Astrocyte (in vitro differentiated cells and primary cell): ENCODE measurements around the gene NRIP1. TPM values are rescaled to one million over a fixed set of nuclear protein-coding genes. Genes with fewer than 3 reads are reported as not detected.

Experiments used
- DNase-seq: peaks from one replicate; pipeline ENCODE4 v3.0.0-alpha.2; 2010; ENCODE audit warnings: low read depth
- FAIRE-seq: peaks from 2 replicates; lab custom pipeline; 2011; peaks lifted over from hg19 to GRCh38; lab: Jason Lieb, UNC
- H2AFZ ChIP-seq: 2 replicates; pipeline ENCODE4 v1.6.0; 2012; ENCODE audit warnings: low read depth, low read length, inconsistent platforms
- H3K27ac ChIP-seq: 2 replicates; pipeline ENCODE4 v1.5.1; 2011; ENCODE audit warnings: low read depth, low read length, inconsistent platforms
- H3K27me3 ChIP-seq: 2 replicates; pipeline ENCODE4 v1.6.0; 2011; ENCODE audit warnings: low read length, inconsistent platforms; ENCODE audit not compliant: insufficient read depth
- H3K36me3 ChIP-seq: 2 replicates; pipeline ENCODE4 v1.5.1; 2011; ENCODE audit warnings: low read length, inconsistent platforms; ENCODE audit not compliant: insufficient read depth
- H3K4me1 ChIP-seq: 2 replicates; pipeline ENCODE4 v1.5.1; 2011; ENCODE audit warnings: low read length, inconsistent platforms; ENCODE audit not compliant: insufficient read depth
- H3K4me2 ChIP-seq: 2 replicates; pipeline ENCODE4 v1.6.0; 2012; ENCODE audit warnings: low read length, inconsistent platforms
- H3K4me3 ChIP-seq: 2 replicates; pipeline ENCODE4 v1.5.1; 2011; ENCODE audit warnings: low read depth, mild to moderate bottlenecking, low read length, inconsistent platforms; ENCODE audit not compliant: insufficient read depth
- H3K79me2 ChIP-seq: 2 replicates; pipeline ENCODE4 v1.6.0; 2012; ENCODE audit warnings: mild to moderate bottlenecking, low read length, inconsistent platforms; ENCODE audit not compliant: insufficient read depth
- H3K9ac ChIP-seq: 2 replicates; pipeline ENCODE4 v1.6.0; 2012; ENCODE audit warnings: mild to moderate bottlenecking, low read length, inconsistent platforms
- H3K9me3 ChIP-seq: 2 replicates; pipeline ENCODE4 v1.5.1; 2012; ENCODE audit warnings: low read depth, mild to moderate bottlenecking, low read length, inconsistent platforms; ENCODE audit not compliant: insufficient read depth
- H4K20me1 ChIP-seq: 2 replicates; pipeline ENCODE4 v1.6.0; 2012; ENCODE audit warnings: low read length, inconsistent platforms; ENCODE audit not compliant: insufficient read depth
- H3K27ac Mint-ChIP-seq: one replicate; pipeline ENCODE4 v1.8.0; 2021; ENCODE audit warnings: mild to moderate bottlenecking, mixed read lengths; ENCODE audit not compliant: unreplicated experiment
- H3K27me3 Mint-ChIP-seq: one replicate; pipeline ENCODE4 v1.8.0; 2021; ENCODE audit warnings: low read depth, mixed read lengths; ENCODE audit not compliant: unreplicated experiment
- H3K36me3 Mint-ChIP-seq: one replicate; pipeline ENCODE4 v1.8.0; 2021; ENCODE audit warnings: low read depth, mixed read lengths; ENCODE audit not compliant: unreplicated experiment
- H3K4me1 Mint-ChIP-seq: one replicate; pipeline ENCODE4 v1.8.0; 2021; ENCODE audit warnings: low read depth, mixed read lengths; ENCODE audit not compliant: unreplicated experiment
- H3K4me3 Mint-ChIP-seq: one replicate; pipeline ENCODE4 v1.8.0; 2021; ENCODE audit warnings: mild to moderate bottlenecking, moderate library complexity, mixed read lengths; ENCODE audit not compliant: unreplicated experiment
- H3K9me3 Mint-ChIP-seq: one replicate; pipeline ENCODE4 v1.8.0; 2021; ENCODE audit warnings: mild to moderate bottlenecking, mixed read lengths; ENCODE audit not compliant: unreplicated experiment
- CTCF ChIP-seq: IDR thresholded peaks from 2 replicates; pipeline ENCODE4 v1.5.1; 2011; ENCODE audit warnings: low read depth, mild to moderate bottlenecking, inconsistent platforms, low read length, moderate library complexity; ENCODE audit not compliant: insufficient read depth
- EZH2 ChIP-seq: IDR thresholded peaks from 2 replicates; pipeline ENCODE4 v1.6.1; 2012; ENCODE audit warnings: mild to moderate bottlenecking, low read length, inconsistent platforms; ENCODE audit not compliant: insufficient read depth
- total RNA-seq: library from RNA; stranded (reverse); gene quantifications from 2 replicates; pipeline ENCODE4 v1.2.1, GENCODE V29; 2021

Gene NRIP1
- total RNA-seq, 1 donor from 2014 or later: 55.5 TPM

- H3K9me3 ChIP-seq: no peaks in the 10 kb centered on the region
- no peak overlapping the region for H3K4me3 Mint-ChIP-seq
- no peaks in the 10 kb centered on the region for H3K27me3 ChIP-seq
- peak overlapping the region; percentile 25 for H3K27ac ChIP-seq
- no peak for TF ChIP-seq CTCF
- TF ChIP-seq EZH2: no peak
- no peak overlapping the region for H3K4me3 ChIP-seq
- DNase-seq: no peak
- H3K9ac ChIP-seq: no peak overlapping the region
- H3K36me3 ChIP-seq: no peaks in the 10 kb centered on the region
- H3K9me3 Mint-ChIP-seq: no peaks in the 10 kb centered on the region
- no peaks in the 10 kb centered on the region for H3K27me3 Mint-ChIP-seq
- H3K4me1 ChIP-seq: peaks cover 10% of the 10 kb centered on the region
- H3K36me3 Mint-ChIP-seq: no peaks in the 10 kb centered on the region
- H2AFZ ChIP-seq: no peak overlapping the region
- FAIRE-seq: no peak
- no peaks in the 10 kb centered on the region for H3K79me2 ChIP-seq
- peaks cover 7% of the 10 kb centered on the region for H4K20me1 ChIP-seq
- H3K27ac Mint-ChIP-seq: no peak overlapping the region
- peaks cover 17% of the 10 kb centered on the region for H3K4me1 Mint-ChIP-seq
- no peak overlapping the region for H3K4me2 ChIP-seq
These were observed 107.0 kb downstream of the NRIP1 start for GRCh38 chr21:14957836-14958235.

- Histone ChIP-seq H3K79me2 (no peaks in the 10 kb centered on the region), H3K9me3 (no peaks in the 10 kb centered on the region), H2AFZ (no peak overlapping the region), H3K36me3 (no peaks in the 10 kb centered on the region), H3K4me2 (peak overlapping the region; percentile 19), H4K20me1 (peaks cover 7% of the 10 kb centered on the region), H3K27ac (peak overlapping the region; percentile 25), H3K9ac (no peak overlapping the region), H3K4me1 (peaks cover 10% of the 10 kb centered on the region), H3K4me3 (no peak overlapping the region), H3K27me3 (no peaks in the 10 kb centered on the region)
- TF ChIP-seq EZH2 (no peak), CTCF (no peak)
- no peak overlapping the region for H3K4me3 Mint-ChIP-seq
- H3K27ac Mint-ChIP-seq: no peak overlapping the region
- H3K9me3 Mint-ChIP-seq: no peaks in the 10 kb centered on the region
- H3K27me3 Mint-ChIP-seq: no peaks in the 10 kb centered on the region
- no peaks in the 10 kb centered on the region for H3K36me3 Mint-ChIP-seq
- peak; percentile 95 for FAIRE-seq
- H3K4me1 Mint-ChIP-seq: peaks cover 17% of the 10 kb centered on the region
- DNase-seq: peak; percentile 84
These were observed 108.0 kb downstream of the NRIP1 start for GRCh38 chr21:14956807-14957206.

- no peak for DNase-seq
- no peak overlapping the region for H3K4me3 ChIP-seq
- TF ChIP-seq EZH2 (no peak), CTCF (no peak)
- peaks cover 2% of the 10 kb centered on the region for H4K20me1 ChIP-seq
- no peaks in the 10 kb centered on the region for H3K9me3 ChIP-seq
- Mint-ChIP-seq H3K27ac (no peak overlapping the region), H3K36me3 (no peaks in the 10 kb centered on the region), H3K4me3 (no peak overlapping the region), H3K27me3 (no peaks in the 10 kb centered on the region), H3K4me1 (peaks cover 17% of the 10 kb centered on the region), H3K9me3 (no peaks in the 10 kb centered on the region)
- FAIRE-seq: peak; percentile 39
- H3K4me2 ChIP-seq: no peak overlapping the region
- no peaks in the 10 kb centered on the region for H3K27me3 ChIP-seq
- H3K9ac ChIP-seq: no peak overlapping the region
- no peak overlapping the region for H3K27ac ChIP-seq
- no peaks in the 10 kb centered on the region for H3K36me3 ChIP-seq
- H3K79me2 ChIP-seq: no peaks in the 10 kb centered on the region
- peaks cover 10% of the 10 kb centered on the region for H3K4me1 ChIP-seq
- no peak overlapping the region for H2AFZ ChIP-seq
These were observed 108.8 kb downstream of the NRIP1 start for GRCh38 chr21:14955936-14956520.
